GM12801 (cell line): ENCODE results near the gene CDHR1.

ENCODE experiments used
- CTCF ChIP-seq: IDR thresholded peaks from one replicate; pipeline ENCODE4 v1.5.1; 2011; ENCODE audit warnings: control low read depth; ENCODE audit not compliant: insufficient read length; ENCODE audit errors: extremely low read depth

The CDHR1 gene

DNA sequence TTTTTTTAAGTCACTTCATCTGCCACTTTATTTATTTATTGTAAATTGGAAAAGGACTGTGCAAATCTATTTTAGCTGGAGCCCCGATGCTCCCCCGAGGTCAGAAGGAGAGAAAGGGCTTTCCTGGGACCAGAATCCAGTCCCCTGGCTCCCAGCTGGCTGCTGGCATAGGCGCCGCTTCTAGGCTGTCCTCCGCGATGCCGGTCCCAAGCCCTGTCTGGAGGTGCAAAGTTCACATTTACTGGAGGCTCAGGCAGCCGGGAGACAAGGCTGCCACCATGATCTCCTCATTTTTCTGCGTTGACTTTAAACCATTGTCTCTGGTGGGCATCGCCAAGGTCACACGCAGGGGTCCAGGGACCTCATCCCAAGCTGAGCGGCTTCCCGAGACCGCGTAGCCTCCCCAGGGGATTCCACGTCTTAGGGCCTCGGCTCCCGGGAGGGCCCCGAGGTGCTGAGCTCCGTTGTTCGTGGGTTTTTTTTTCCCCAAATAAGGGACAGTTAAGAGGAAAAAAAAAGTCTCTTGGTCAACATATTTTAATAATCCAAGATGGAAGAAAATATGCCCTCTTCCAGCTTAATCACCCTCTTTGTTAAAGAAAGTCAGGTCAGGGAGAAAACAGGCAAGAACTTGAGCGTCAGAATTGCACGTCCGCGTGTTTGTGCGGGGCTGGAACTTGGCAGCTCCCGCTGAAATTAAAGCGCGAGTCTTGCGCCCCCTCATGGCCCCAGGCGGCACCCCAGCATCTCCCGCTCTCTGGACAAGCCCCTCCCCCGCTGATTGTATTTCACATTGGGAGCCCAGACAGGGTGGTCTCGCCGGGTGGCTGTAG, 62.4 kb downstream of the CDHR1 start:
- TF ChIP-seq CTCF: no peak

DNA sequence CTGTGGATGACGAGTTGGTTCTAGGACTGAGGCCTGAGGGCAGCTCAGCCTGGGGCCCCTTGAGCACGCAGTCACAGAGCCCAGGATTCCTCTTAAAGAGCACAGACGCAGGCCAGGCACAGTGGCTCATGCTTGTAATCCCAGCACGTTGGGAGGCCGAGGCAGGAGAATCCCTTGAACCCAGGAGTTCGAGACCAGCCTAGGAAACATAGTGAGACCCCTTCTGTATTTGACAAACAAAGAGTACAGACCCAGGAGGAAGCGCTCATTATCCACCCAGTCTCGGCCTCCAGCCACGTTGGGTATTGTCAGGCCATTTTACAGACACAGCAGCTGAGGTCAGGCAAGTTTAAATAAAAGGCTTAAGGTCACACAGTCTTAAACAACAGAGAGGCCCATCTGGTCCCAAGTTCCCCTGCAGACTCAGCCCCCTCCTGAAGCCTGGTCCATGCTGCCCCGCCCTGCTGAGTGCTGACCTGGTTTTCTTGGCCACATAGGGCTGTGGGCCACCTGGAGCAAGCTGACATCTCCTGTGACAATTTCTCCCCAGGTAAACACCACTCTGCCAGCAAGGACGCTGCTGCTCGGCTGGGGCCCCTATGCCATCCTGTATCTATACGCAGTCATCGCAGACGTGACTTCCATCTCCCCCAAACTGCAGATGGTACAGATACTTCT, 63.1 kb downstream of the CDHR1 start:
- TF ChIP-seq CTCF: no peak

DNA sequence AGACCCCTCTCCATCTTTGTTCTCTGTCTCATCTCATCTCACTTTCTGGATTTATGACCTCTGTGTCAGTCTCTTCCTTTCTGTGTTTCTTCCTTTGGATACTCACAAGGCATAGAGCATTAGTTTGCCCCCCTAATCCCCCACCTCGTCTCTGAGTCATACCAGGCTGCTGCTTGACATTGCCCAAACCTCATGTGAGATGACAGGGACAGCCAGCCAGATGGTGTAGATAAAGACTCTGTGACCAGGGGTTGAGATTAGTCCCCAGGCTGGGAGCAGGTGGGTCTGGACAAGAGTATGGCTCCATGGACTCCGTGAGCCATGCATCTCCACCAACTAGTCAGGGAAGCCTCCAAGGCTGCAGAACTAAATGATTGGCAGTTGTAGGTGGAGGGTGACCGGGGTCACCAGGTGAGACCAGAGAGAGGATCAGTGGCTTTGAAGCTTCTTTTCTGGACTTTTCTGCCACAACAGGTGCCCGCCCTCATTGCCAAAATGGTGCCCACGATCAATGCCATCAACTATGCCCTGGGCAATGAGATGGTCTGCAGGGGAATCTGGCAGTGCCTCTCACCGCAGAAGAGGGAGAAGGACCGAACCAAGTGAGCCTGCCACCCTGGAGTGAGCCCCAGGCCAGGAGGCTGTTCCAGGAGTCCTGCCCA, 63.8 kb downstream of the CDHR1 start:
- TF ChIP-seq CTCF: no peak

DNA sequence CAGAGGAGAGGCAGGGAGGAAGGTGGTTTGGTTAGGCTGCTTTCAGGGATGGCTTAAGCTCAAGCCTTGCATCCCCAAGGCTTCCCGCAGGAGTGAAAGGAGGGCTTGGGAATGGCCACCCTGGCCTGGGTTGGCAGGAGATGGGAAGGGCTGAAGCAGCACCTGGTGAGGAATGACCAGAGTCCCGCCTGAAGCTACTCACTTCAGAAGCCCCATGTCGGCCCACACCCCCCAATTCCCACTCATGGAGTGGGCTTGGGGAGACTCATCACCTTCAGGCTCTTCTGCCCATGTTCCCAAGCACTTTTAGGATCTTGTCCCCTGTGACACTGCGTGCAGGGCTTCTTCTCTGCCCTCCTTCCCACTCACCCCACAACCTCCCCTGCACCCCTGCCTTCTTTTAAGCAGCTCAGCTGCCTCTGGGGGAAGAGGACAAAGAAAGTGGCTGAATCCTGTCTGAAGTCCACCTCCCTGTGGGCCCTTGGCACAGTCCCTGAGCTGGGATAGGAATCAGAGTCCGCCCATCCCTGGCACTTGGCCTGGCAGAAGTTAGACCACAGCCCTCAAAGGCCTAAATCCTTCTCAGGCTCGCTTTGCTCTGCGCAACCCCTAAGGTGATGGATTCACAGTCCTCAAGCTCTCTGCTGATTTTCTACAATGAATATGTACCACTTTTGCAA, 67.0 kb downstream of the CDHR1 start:
- no peak for TF ChIP-seq CTCF

- TF ChIP-seq CTCF: no peak
Measured at GRCh38 chr10:84262190-84262956, 68.0 kb downstream of the CDHR1 start.

DNA sequence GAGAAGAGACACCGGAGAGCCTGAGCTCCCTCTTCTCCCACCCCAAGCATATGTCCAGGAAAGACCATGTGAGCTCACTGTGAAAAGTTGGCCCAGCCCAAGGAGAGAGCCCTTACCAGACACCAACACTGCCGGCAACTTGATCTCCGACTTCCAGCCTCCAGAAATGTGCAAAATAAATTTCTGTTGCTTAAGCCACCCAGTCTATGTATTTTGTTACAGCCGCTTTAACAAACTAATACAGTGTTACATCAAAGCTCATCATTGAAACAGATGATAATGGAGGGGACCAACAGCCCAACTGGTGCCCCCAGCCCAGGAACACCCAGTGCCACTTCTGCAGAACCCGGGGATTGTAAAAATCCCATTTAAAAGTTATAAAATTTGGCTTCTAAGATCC, 69.4 kb downstream of the CDHR1 start:
- no peak for TF ChIP-seq CTCF
